ENCODE results near the gene FAM210B.
"Not testable (repeated sequence)": the region's sequence is repeated elsewhere in the genome, so short reads cannot be mapped to it uniquely, and the experiment has no call there.

The FAM210B gene

DNA sequence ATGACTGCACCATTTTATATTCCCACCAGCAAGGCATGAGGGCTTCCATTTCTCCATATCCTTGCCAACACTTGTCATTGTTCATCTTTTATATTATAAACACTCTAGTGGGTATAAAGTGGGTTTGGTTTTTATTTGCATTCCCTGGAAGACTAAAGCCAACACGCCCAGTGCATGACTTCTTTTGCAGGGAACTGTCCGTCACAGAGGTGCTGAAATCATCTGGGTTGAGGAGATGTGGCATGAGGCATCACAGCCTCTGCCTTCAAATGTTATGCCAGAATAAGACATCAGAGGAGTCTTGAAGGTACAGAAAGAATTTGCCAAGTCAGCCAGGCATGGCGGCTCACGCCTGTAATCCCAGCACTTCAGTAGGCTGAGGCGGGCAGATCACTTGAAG is 29.9 kb upstream of the FAM210B start:
- TF ChIP-seq, protein P1, sequence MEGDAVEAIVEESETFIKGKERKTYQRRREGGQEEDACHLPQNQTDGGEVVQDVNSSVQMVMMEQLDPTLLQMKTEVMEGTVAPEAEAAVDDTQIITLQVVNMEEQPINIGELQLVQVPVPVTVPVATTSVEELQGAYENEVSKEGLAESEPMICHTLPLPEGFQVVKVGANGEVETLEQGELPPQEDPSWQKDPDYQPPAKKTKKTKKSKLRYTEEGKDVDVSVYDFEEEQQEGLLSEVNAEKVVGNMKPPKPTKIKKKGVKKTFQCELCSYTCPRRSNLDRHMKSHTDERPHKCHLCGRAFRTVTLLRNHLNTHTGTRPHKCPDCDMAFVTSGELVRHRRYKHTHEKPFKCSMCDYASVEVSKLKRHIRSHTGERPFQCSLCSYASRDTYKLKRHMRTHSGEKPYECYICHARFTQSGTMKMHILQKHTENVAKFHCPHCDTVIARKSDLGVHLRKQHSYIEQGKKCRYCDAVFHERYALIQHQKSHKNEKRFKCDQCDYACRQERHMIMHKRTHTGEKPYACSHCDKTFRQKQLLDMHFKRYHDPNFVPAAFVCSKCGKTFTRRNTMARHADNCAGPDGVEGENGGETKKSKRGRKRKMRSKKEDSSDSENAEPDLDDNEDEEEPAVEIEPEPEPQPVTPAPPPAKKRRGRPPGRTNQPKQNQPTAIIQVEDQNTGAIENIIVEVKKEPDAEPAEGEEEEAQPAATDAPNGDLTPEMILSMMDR (IDR thresholded peaks at IDR 0.05; ENCODE audit: low read depth, low read length), result no peak
- peak; percentile 5 to 13 for DNase-seq (ENCODE audit: low read depth in 2 of 2)
- H3K4me3 ChIP-seq (replicated peaks in 1 of 2; ENCODE audit: low read depth in 2 of 2, low read length in 2 of 2), result no peak overlapping the region

DNA sequence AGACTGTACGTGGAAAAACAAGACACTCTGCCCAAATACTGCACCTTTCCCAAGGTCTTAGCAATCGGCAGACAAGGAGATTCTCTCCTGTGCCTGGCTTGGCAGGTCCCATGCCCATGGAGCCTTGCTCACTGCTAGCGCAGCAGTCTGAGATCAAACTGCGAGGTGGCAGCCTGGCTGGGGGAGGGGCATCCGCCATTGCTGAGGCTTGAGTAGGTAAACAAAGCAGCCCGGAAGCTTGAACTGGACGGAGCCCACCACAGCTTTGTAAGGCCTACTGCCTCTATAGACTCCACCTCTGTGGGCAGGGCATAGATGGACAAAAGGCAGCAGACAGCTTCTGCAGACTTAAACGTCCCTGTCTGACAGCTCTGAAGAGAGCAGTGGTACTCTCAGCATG is 22.1 kb upstream of the FAM210B start:
- DNase-seq (ENCODE audit: low read depth in 2 of 2); H3K4me3 ChIP-seq (replicated peaks in 1 of 2; ENCODE audit: low read depth in 2 of 2, low read length in 2 of 2): not testable (repeated sequence)

DNA sequence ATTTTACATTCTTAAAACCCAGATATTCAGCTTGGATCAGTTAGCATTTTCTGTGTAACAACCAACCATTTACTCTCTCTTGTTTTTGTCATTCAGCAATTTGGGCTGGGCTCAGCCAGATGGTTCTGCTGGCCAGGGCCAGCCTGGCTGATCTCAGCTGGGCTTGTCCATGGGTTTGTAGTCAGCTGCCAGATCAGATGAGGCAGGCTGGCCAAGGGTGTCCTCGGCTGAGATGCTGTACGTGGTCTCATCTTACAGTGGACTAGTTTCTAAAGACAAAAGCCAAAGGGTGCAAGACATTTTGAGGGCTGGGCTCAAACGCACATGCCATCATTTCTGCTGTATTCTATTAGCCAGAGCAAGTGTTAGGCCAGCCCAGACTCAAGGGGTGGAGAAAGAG is 16.0 kb upstream of the FAM210B start:
- DNase-seq (ENCODE audit: low read depth in 2 of 2), result no peak
- TF ChIP-seq, protein P1 (IDR thresholded peaks at IDR 0.05; ENCODE audit: low read depth, low read length), result no peak
- no peak overlapping the region for H3K4me3 ChIP-seq (replicated peaks in 1 of 2; ENCODE audit: low read depth in 2 of 2, low read length in 2 of 2)

DNA sequence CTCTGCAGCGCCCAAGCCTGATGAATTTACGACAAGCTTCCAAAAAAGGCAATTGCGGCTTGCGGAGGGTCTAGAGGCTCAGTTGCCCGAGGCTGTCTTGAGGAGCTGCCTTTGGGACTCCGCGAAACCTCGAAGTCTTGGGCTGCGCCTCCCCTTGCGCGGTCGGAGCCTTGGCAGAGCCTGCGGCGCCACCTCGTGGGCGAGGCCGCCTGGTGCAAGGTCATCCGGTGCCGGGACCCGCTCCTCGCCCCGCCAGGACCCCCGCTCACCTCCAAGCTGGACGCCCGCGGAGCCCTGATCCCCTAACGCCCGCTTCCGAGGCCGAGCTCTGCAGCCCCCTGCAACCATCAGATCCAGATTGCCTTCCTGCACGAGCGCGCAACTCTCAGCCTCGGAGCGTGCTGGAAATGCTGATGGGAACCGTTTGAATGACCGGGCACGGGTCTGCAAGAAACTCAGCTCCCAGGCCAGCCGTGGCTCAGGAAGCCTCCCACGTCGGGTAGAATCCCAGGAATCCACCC is 14.9 kb upstream of the FAM210B start:
- peak; percentile 46 to 58 for DNase-seq (ENCODE audit: low read depth in 2 of 2)
- TF ChIP-seq, protein P1 (IDR thresholded peaks at IDR 0.05; ENCODE audit: low read depth, low read length), result peak; percentile 68
- H3K4me3 ChIP-seq (replicated peaks in 1 of 2; ENCODE audit: low read depth in 2 of 2, low read length in 2 of 2), result no peak overlapping the region

DNA sequence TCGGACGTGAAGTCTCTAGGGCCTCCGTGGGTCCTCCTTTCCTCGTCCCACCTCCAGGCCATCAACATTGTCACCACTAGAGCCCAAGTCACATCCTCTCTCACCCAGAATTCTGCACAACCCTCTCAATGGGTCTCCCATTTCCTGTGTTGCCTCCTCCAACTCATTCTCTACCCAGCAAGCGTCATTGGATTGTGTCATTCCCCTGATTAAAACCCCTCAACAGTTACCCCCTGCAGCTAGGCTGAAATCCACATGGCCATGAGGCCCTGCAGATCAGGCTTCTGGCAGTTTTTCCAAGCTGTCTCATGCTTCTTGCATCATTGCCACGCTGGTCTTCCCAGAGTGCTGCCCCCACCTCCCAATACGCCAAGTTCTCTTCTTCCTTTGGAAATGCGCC is 12.9 kb upstream of the FAM210B start:
- no peak overlapping the region for H3K4me3 ChIP-seq (replicated peaks in 1 of 2; ENCODE audit: low read depth in 2 of 2, low read length in 2 of 2)
- peak in 1 of 2 donors; percentile 31 for DNase-seq (ENCODE audit: low read depth in 2 of 2)
- TF ChIP-seq, protein P1 (IDR thresholded peaks at IDR 0.05; ENCODE audit: low read depth, low read length), result no peak

DNA sequence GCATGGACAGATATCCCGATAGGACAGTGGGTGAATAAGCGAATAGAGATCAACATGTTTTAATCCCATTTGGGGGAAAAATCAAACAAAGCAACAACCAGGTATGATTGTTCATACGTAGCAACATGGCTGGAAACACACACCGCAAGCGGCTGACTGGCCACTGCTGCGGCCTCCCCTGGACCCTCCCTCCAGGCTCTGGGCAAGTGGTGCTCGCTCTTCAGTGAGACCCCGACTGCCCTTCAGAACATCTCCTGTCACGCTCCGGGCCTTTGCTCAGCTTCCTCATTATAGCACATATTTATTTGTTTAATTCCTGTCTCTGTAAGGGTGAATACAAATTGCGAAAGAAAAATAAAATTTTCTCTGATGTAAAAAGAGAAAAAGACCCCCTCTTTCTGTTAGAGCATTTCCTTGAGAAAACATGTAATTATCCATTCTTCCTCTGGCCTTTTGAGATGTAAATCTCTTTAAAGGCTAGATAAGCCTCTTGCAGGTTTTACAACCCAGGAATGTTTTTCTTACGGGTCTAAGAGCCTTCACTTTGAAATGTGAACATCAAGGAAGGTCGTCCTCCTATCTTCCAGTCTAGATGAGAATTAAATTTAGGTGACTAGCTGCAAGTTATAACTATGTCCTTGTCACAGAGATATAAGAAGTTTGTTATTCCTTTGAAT is 11.0 kb upstream of the FAM210B start:
- no peak overlapping the region for H3K4me3 ChIP-seq (replicated peaks in 1 of 2; ENCODE audit: low read depth in 2 of 2, low read length in 2 of 2)
- TF ChIP-seq, protein P1 (IDR thresholded peaks at IDR 0.05; ENCODE audit: low read depth, low read length), result no peak
- no peak for DNase-seq (ENCODE audit: low read depth in 2 of 2)

DNA sequence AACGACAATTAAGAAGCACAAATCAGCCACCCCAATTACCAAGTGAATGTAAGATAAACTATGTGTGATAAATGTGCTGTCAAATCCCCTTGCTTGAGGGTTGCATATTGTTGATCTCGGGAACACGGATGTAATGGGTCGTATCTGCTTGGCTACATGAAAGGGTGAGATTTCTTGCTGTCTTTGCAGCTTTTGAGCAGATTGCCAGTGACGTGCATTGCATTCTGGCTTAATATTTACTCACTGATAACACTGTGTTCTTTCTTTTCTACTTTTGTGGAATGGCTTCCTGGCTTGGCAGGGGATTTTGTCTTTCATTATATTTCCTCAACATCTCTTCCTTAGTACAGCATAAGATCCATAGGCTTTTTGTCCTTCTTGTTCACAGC is 10.5 kb upstream of the FAM210B start:
- TF ChIP-seq, protein P1 (IDR thresholded peaks at IDR 0.05; ENCODE audit: low read depth, low read length), result no peak
- peak in 1 of 2 donors; percentile 32 for DNase-seq (ENCODE audit: low read depth in 2 of 2)
- no peak overlapping the region for H3K4me3 ChIP-seq (replicated peaks in 1 of 2; ENCODE audit: low read depth in 2 of 2, low read length in 2 of 2)
